HCT116 (cell line): Measurements from ENCODE around the gene NT5DC2. TPM values are rescaled to one million over a fixed set of nuclear protein-coding genes. Genes with fewer than 3 reads are reported as not detected.

Experiments
- ATAC-seq: fragments of 200-7000 bp; cut with Tn5 transposase; 2 replicates; pipeline ENCODE4 v1.9.1; 2020; ENCODE audit warnings: mild to moderate bottlenecking, moderate library complexity
- BruUV-seq: library from RNA; stranded (reverse); fragments of 400-500 nt; replicated peaks from 2 replicates; lab custom pipeline; 2021; lab: Mats Ljungman, UMichigan
- CTCF ChIA-PET: fragments of 300-600 bp; sonication (Branson Sonifier 250); formaldehyde crosslinking; loops from one replicate; lab custom pipeline; 2021; ENCODE audit warnings: antibody characterized with exemption; lab: Charles Lee
- POLR2A ChIA-PET: fragments of 300-600, 350-600 bp; sonication (Branson Sonifier 250); formaldehyde crosslinking; loops from one replicate; lab custom pipeline; 2021; ENCODE audit warnings: antibody characterized with exemption; lab: Charles Lee
- RAD21 ChIA-PET, 2 experiments: fragments of 300-600 bp; sonication (Branson Sonifier 250); formaldehyde crosslinking; loops; one replicate each; lab custom pipeline; 2023; ENCODE audit warnings: low total read pairs in 2 of 2; ENCODE audit not compliant: uncharacterized antibody in 2 of 2, unreplicated experiment in 2 of 2, low non-redundant PET in 1 of 2; lab: Charles Lee
- DNase-seq: peaks from one replicate; pipeline ENCODE4 v3.0.0-alpha.2; 2010; ENCODE audit warnings: low read depth, low spot score
- H2AFZ ChIP-seq: fragments of 200-600 bp; shearing (Covaris generic), sonication (generic); 2 replicates; pipeline ENCODE4 v1.6.1; 2017; ENCODE audit warnings: low read depth, mixed run types, mixed read lengths, antibody characterized with exemption, low read length; ENCODE audit not compliant: poor library complexity, severe bottlenecking
- H3K27ac ChIP-seq: 2 replicates; pipeline ENCODE4 v1.5.1; 2012; ENCODE audit warnings: low read depth, low read length
- H3K27me3 ChIP-seq: fragments of 200-600 bp; sonication (generic); 2 replicates; pipeline ENCODE4 v1.6.1; 2016; ENCODE audit warnings: mixed run types, low read length, mixed read lengths; ENCODE audit not compliant: insufficient read depth
- H3K36me3 ChIP-seq, 2 experiments: fragments of 200-500 bp in 1 of 2; fragments of 200-600 bp in 1 of 2; sonication (Bioruptor generic) in 1 of 2; sonication (generic) in 1 of 2; 2 replicates each; pipeline versions ENCODE4 v1.5.1 to v1.6.1; 2014 to 2016; ENCODE audit warnings: low read length in 2 of 2, inconsistent platforms in 1 of 2, mixed read lengths in 1 of 2, mixed run types in 1 of 2; ENCODE audit not compliant: insufficient read depth in 2 of 2, control insufficient read depth in 1 of 2
- H3K4me1 ChIP-seq, 2 experiments: fragments of 200-600 bp in 1 of 2; sonication (generic) in 1 of 2; 2 replicates each; pipeline versions ENCODE4 v1.5.1 to v1.6.1; 2012 to 2017; ENCODE audit warnings: low read length in 2 of 2, inconsistent platforms in 1 of 2, mild to moderate bottlenecking in 1 of 2, mixed read lengths in 1 of 2, mixed run types in 1 of 2, moderate library complexity in 1 of 2; ENCODE audit not compliant: insufficient read depth in 2 of 2, control insufficient read depth in 1 of 2
- H3K4me2 ChIP-seq: fragments of 200-600 bp; sonication (generic); 2 replicates; pipeline ENCODE4 v1.6.1; 2017; ENCODE audit warnings: mixed run types, low read length, mixed read lengths
- H3K4me3 ChIP-seq, 2 experiments: fragments of 200-600 bp in 1 of 2; sonication (generic) in 1 of 2; replicated peaks in 1 of 2; 2 replicates each; pipeline ENCODE4 v1.5.1; 2011 to 2016; ENCODE audit warnings: low read length in 2 of 2, control low read depth in 1 of 2, low read depth in 1 of 2, mild to moderate bottlenecking in 1 of 2, mixed read lengths in 1 of 2, mixed run types in 1 of 2
- H3K79me2 ChIP-seq: fragments of 200-600 bp; sonication (generic); 2 replicates; pipeline ENCODE4 v1.6.1; 2017; ENCODE audit warnings: mild to moderate bottlenecking, mixed run types, low read length, moderate library complexity, mixed read lengths; ENCODE audit not compliant: insufficient read depth
- H3K9ac ChIP-seq: fragments of 200-600 bp; sonication (generic); 2 replicates; pipeline ENCODE4 v1.6.1; 2016; ENCODE audit warnings: low read length, mixed read lengths
- H3K9me2 ChIP-seq: fragments of 200-600 bp; sonication (generic), shearing (Covaris generic); 2 replicates; pipeline ENCODE4 v1.6.1; 2017; ENCODE audit warnings: mixed run types, mild to moderate bottlenecking, moderate library complexity; ENCODE audit not compliant: insufficient read depth
- H3K9me3 ChIP-seq, 2 experiments: fragments of 200-500 bp in 1 of 2; fragments of 200-600 bp in 1 of 2; sonication (Bioruptor generic) in 1 of 2; sonication (generic) in 1 of 2; 2 replicates each; pipeline ENCODE4 v1.6.1; 2014 to 2017; ENCODE audit warnings: low read length in 2 of 2, mixed read lengths in 2 of 2, inconsistent platforms in 1 of 2, low read depth in 1 of 2, mild to moderate bottlenecking in 1 of 2, mixed run types in 1 of 2, moderate library complexity in 1 of 2; ENCODE audit not compliant: control insufficient read depth in 1 of 2, insufficient read depth in 1 of 2
- H4K20me1 ChIP-seq: fragments of 200-600 bp; sonication (generic), shearing (Covaris generic); 2 replicates; pipeline ENCODE4 v1.6.1; 2017; ENCODE audit warnings: mixed run types, mild to moderate bottlenecking, moderate library complexity; ENCODE audit not compliant: insufficient read depth
- ATF3 ChIP-seq: IDR thresholded peaks from 2 replicates; pipeline ENCODE4 v1.6.1; 2012
- CBX3 ChIP-seq: IDR thresholded peaks from 2 replicates; pipeline ENCODE4 v1.6.1; 2012; ENCODE audit warnings: low read depth
- CEBPB ChIP-seq: IDR thresholded peaks from 2 replicates; pipeline ENCODE4 v1.6.1; 2012; ENCODE audit warnings: low read depth
- CTCF ChIP-seq, 3 experiments: fragments of 200-600 bp in 1 of 3; sonication (generic) in 1 of 3; IDR thresholded peaks in 2 of 3; conservative IDR thresholded peaks in 1 of 3; 2 replicates each; pipeline ENCODE4 v1.5.1; 2012 to 2017; ENCODE audit warnings: low read depth in 2 of 3, low read length in 2 of 3, antibody characterized with exemption in 1 of 3, borderline replicate concordance in 1 of 3, control low read depth in 1 of 3, mild to moderate bottlenecking in 1 of 3, mixed read lengths in 1 of 3, mixed run types in 1 of 3, moderate library complexity in 1 of 3; ENCODE audit not compliant: insufficient read depth in 1 of 3
- EGR1 ChIP-seq: IDR thresholded peaks from 2 replicates; pipeline ENCODE4 v1.6.1; 2012; ENCODE audit warnings: low read depth
- EZH2 ChIP-seq: fragments of 200-600 bp; sonication (generic); IDR thresholded peaks from 2 replicates; pipeline ENCODE4 v1.6.1; 2017; ENCODE audit warnings: antibody characterized with exemption, mixed run types
- EZH2phosphoT487 ChIP-seq: fragments of 200-600 bp; IDR thresholded peaks from 2 replicates; pipeline ENCODE4 v1.6.1; 2018; ENCODE audit warnings: antibody characterized with exemption, borderline replicate concordance
- FOSL1 ChIP-seq: IDR thresholded peaks from 2 replicates; pipeline ENCODE4 v1.6.1; 2012; ENCODE audit warnings: low read depth
- MAX ChIP-seq: IDR thresholded peaks from 2 replicates; pipeline ENCODE4 v1.6.1; 2012
- POLR2A ChIP-seq: IDR thresholded peaks from 2 replicates; pipeline ENCODE4 v1.7.0; 2011; ENCODE audit warnings: borderline replicate concordance; ENCODE audit not compliant: insufficient read depth, insufficient read length; ENCODE audit errors: extremely low read depth
- RAD21 ChIP-seq: IDR thresholded peaks from 2 replicates; pipeline ENCODE4 v1.6.1; 2012; ENCODE audit warnings: low read depth, mild to moderate bottlenecking
- REST ChIP-seq: IDR thresholded peaks from 2 replicates; pipeline ENCODE4 v1.6.1; 2012; ENCODE audit warnings: low read depth
- SIN3A ChIP-seq: IDR thresholded peaks from 2 replicates; pipeline ENCODE4 v1.6.1; 2012; ENCODE audit warnings: low read depth
- SP1 ChIP-seq: IDR thresholded peaks from 2 replicates; pipeline ENCODE4 v1.6.1; 2012; ENCODE audit warnings: low read depth
- SRF ChIP-seq: IDR thresholded peaks from 2 replicates; pipeline ENCODE4 v1.6.1; 2012; ENCODE audit warnings: low read depth
- TCF7L2 ChIP-seq: IDR thresholded peaks from 2 replicates; pipeline ENCODE4 v1.7.0; 2011; ENCODE audit warnings: borderline replicate concordance, inconsistent platforms; ENCODE audit not compliant: insufficient read depth, insufficient read length; ENCODE audit errors: extremely low read depth
- YY1 ChIP-seq: IDR thresholded peaks from 2 replicates; pipeline ENCODE4 v1.6.1; 2011; ENCODE audit warnings: low read length, low read depth, moderate library complexity, mild to moderate bottlenecking; ENCODE audit not compliant: insufficient replicate concordance; ENCODE audit errors: extremely low read depth
- ZNF274 ChIP-seq: fragments of 200-500 bp; sonication (Bioruptor generic); IDR thresholded peaks from 2 replicates; pipeline ENCODE4 v1.6.1; 2014; ENCODE audit warnings: mild to moderate bottlenecking, low read depth, low read length, inconsistent platforms
- intact Hi-C: fragments of 100-400 bp; cut with micrococcal nuclease; formaldehyde crosslinking; loops from 2 replicates; pipeline ENCODE4 v1.10.0; 2022
- total RNA-seq: library from RNA; stranded (reverse); gene quantifications from one replicate; pipeline ENCODE4 v1.2.1, GENCODE V29; 2021; ENCODE audit not compliant: unreplicated experiment
- TF ChIP-seq, protein P1 (sequence below): IDR thresholded peaks from 2 replicates; pipeline ENCODE4 v1.6.1; 2011; ENCODE audit warnings: mild to moderate bottlenecking, low read length, moderate library complexity; ENCODE audit not compliant: insufficient replicate concordance; ENCODE audit errors: extremely low read depth

The NT5DC2 gene
- total RNA-seq, 1 experiment from 2014 or later: 125 TPM

GRCh38 chr3:52487050-52487787 is 46.4 kb downstream of the NT5DC2 start:
- Histone ChIP-seq H3K4me3 (no peak overlapping the region), H3K27ac (no peak overlapping the region), H3K9me3 (no peaks in the 10 kb centered on the region), H4K20me1 (no peaks in the 10 kb centered on the region), H3K9me2 (no peaks in the 10 kb centered on the region), H3K79me2 (no peaks in the 10 kb centered on the region), H3K4me2 (no peak overlapping the region), H2AFZ (no peak overlapping the region), H3K27me3 (no peaks in the 10 kb centered on the region), H3K36me3 (peaks cover 5 to 31% of the 10 kb centered on the region in 2 experiments; a peak in 3 of 4 replicates), H3K4me1 (no peaks in the 10 kb centered on the region), H3K9ac (no peak overlapping the region)
- intact Hi-C loops: no loop called here
- no peak for DNase-seq
- CTCF ChIA-PET: no interaction called here
- TF ChIP-seq MAX (no peak), CBX3 (no peak), CTCF (IDR thresholded peaks at IDR 0.05 in 2 of 3, conservative IDR thresholded peaks at IDR 0.05 in 1 of 3; ENCODE audit: borderline replicate concordance in 1 of 3, insufficient read depth in 1 of 3, low read depth in 2 of 3, low read length in 2 of 3) (no peak), REST (no peak), CEBPB (no peak), EGR1 (no peak), SIN3A (no peak), EZH2phosphoT487 (no peak), EZH2 (no peak), TCF7L2 (no peak), RAD21 (no peak), SRF (no peak), POLR2A (no peak), SP1 (no peak), ZNF274 (no peak), ATF3 (no peak), FOSL1 (no peak), YY1 (no peak)
- TF ChIP-seq, protein P1, sequence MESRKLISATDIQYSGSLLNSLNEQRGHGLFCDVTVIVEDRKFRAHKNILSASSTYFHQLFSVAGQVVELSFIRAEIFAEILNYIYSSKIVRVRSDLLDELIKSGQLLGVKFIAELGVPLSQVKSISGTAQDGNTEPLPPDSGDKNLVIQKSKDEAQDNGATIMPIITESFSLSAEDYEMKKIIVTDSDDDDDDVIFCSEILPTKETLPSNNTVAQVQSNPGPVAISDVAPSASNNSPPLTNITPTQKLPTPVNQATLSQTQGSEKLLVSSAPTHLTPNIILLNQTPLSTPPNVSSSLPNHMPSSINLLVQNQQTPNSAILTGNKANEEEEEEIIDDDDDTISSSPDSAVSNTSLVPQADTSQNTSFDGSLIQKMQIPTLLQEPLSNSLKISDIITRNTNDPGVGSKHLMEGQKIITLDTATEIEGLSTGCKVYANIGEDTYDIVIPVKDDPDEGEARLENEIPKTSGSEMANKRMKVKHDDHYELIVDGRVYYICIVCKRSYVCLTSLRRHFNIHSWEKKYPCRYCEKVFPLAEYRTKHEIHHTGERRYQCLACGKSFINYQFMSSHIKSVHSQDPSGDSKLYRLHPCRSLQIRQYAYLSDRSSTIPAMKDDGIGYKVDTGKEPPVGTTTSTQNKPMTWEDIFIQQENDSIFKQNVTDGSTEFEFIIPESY: no peak
- RAD21 ChIA-PET: no interaction called here
- no peak for ATAC-seq
- POLR2A ChIA-PET: no interaction called here
- no TSS peak for BruUV-seq
